ENCODE results near the gene ARRB1.
"Not testable (repeated sequence)": the region's sequence is repeated elsewhere in the genome, so short reads cannot be mapped to it uniquely, and the experiment has no call there.

ARRB1 gene

DNA sequence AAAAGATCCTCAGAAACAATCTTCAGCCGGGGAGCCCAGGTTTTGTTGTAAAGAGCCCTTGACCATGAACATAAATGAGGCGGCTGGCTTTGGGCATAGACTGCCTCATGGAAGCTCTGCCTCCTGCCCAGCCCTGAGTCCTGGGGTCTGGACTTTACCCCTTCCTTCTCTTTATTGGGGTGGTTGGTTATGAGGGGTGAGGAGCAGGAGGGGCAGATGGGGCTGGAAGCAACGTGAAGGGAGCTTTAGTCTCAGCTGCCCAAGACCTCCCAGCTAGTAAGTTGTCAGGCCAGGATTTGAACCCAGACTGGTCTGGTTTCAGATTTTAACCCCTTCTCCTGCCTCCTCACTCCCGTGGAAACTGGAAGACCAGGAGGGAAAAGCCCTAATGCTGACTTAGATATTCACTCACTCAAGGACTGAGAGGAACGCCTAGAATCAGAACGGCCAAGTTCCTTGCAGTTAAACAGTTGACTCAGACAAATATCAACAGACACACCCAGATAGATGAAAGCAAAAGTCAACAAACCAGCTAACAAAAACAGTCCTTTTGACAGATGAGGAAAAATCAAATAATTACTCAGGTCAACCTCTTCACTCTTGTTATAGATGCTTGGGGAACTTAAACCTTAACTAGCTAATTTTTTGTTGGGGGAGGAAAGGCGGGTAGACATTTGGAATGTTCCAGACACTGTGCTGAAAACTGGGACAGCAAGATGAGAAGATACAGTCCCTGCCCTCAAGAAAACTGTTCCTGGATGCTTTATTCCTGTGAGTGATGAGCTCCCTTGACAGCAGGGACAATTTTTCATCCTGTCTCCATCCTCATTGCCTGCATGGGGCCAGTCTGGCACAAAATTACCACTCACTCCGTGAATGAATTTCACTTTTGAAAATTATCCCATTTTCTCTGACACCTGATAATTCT, 20.8 kb upstream of the ARRB1 start:
- no peak for FAIRE-seq

DNA sequence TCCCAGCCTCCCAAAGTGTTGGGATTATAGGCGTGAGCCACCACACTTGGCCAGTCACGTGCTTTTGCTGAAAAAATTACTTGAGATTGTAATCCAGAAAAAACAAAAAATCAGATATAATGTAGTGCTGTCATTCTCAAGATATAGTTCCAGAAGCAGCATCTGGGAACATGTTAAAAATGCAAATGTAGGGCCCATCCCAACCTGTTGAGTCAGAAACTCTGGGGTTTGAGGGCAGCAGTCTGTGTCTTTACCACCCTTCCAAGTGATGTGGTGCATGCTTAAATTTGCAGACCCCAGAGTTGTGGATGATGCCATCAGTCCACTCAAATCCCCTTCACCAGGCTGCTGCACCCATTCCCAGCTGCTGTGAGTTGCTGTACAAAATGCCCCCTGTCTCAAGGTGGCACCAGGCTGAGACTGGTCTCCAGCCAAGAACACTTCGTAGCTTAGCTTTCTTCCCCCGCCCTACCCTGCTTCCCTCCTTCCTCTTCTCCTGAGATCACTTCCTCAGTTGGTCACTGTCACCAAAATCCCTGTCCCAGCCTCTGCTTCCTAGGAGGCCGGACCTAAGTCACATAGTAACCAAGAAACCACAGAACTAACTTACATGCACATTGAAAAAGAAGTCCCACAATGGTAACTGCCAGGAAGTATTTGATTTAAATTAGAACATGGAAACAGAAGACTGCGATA, 18.2 kb upstream of the ARRB1 start:
- no peak for FAIRE-seq

GRCh38 chr11:75366826-75367225, 15.4 kb upstream of the ARRB1 start:
- not testable (repeated sequence) for FAIRE-seq

DNA sequence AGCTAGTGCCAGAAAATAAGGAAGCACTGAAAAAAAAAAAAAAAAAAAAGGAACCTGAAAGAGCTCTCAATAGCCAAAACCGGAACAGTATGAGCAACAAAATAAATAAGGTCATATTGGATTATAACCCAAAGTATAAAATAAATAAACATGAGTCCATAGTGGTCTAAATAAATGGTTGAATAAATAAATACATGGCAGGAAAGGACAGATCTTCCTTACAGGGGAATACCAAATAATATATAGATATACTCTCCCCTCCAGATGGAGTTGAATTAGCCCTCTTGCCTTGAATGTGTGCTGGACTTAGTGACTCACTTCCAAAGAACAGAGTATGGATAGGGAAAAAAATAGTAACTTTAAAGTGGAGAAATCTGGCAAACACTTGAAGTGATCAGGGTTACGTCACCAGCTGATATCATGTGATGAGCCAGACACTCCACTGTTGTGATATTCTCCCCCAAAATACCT, 14.3 kb upstream of the ARRB1 start:
- no peak for FAIRE-seq

- not testable (repeated sequence) for FAIRE-seq
These were observed 10.8 kb upstream of the ARRB1 start for GRCh38 chr11:75362285-75362684.

- FAIRE-seq: no peak
These were observed 5.2 kb upstream of the ARRB1 start for GRCh38 chr11:75356613-75357012.

DNA sequence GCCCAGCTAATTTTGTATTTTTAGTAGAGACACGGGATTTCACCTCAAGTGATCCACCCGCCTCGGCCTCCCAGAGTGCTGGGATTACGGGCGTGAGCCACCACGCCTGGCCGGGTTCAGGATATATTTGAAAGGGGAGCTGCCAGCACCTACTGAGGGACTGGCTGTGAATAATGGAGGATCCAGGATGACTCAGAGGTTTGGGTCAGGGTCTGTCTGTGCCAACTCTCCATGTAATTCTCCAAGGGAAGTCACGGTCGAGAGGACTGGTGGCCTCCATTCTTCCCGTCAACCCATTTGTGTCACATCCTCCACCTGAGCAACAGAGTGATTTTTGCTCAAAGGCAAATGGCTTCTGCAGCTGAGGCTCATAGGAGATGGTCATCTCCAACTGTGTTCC, 3.6 kb upstream of the ARRB1 start:
- no peak for FAIRE-seq

DNA sequence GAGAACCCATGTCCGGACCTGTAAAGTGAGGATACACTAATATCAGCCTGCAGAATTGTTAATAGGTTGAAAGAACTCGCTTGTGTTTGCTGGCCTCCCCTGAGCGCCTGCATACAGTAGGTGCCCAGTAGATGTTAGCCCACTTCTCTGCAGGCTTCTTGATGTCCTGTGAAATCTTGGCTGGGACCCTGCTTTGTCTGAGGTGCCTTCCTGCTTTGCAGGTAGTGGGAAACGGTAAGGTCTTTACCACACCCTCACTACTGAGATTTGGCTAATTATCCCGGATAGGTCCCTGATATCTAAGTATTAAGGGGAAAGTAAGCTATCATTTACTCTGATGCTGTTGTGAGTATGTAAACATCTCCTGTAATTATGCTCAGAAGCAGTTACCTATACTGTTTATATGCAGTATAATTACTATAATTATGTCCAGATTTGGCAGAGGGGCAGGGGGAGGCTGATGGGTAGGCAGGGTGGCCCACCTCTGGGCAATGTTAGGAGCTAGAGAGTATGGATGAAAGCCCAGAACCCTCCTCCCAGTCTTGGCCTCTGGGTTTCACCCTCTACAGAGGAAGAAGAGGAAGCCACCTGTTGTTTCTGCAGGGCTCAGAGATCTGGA, 1.2 kb upstream of the ARRB1 start:
- no peak for FAIRE-seq

GRCh38 chr11:75351791-75352587, 528 bp upstream of the ARRB1 start:
- FAIRE-seq: no peak

DNA sequence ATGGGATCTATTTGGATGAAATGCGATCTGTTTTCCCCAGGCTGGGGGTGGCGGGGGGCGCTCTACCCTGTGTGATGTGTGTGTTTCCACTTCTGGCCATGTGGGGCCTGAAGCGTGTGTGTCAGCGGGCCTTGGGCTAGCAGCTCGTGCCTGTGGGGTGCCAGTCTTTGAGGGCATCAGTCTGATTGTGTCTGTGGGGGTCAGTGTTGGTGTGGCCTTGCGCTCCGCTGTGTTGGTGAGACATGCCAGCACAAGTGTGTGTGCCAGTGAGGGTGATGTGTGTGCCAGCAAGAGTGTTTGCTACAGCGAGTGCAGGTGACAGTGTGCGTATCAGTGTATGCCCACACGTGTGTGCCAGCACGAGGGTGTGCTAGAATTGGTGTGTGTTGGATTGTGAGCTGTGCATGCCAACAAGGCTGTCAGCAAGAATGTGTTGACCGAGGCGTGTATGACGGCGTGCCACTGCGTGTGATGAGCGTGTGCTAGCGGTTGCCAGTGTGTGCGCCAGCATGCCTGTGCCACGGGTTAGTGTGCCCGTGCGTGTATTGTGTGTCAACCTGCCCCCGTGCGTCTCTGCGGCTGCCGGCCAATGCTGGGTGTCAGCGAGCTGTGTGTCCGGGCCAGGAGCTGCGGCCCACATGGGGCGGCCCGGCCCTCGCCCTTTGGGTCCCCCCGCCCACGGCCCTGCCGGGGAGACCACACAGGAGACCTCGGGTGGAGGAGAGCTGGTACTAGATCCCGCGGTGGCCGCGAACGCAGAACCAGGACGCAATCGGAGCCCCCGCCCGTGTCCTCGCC, 519 bp downstream of the ARRB1 start:
- FAIRE-seq: no peak

DNA sequence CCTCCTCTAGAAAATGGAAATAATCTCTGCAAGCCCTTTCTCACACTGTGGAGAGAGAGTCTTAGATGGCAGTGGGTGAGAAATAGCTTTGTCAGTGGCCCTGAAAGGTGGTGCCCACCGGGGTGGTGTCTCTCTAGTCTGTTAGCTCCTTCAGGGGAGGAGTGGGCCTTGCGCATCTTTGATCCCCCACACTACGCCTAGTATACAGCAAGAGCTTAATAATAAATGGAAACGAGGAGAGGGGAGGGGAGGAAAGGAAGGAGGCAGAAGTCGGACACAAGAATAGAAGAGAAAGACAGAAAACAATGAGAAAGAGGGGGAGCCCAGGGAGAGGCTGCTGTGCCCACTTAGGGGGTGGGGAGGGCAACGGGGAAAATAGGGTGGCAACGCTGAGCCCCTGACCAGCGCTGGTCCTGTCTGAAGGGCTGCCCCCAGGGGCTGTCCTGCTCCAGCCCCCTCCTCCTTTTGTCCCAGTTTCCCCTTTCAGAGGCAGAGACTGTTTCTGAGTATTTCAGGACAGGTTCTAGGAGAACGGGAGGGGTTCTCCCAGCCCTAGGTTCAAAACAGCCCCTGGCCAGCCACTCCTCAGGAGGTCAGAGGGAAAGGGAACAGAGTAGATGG, 1.2 kb downstream of the ARRB1 start:
- no peak for FAIRE-seq

GRCh38 chr11:75349521-75350116, 1.8 kb downstream of the ARRB1 start:
- FAIRE-seq: no peak

GRCh38 chr11:75347781-75348566, 3.5 kb downstream of the ARRB1 start:
- FAIRE-seq: no peak

DNA sequence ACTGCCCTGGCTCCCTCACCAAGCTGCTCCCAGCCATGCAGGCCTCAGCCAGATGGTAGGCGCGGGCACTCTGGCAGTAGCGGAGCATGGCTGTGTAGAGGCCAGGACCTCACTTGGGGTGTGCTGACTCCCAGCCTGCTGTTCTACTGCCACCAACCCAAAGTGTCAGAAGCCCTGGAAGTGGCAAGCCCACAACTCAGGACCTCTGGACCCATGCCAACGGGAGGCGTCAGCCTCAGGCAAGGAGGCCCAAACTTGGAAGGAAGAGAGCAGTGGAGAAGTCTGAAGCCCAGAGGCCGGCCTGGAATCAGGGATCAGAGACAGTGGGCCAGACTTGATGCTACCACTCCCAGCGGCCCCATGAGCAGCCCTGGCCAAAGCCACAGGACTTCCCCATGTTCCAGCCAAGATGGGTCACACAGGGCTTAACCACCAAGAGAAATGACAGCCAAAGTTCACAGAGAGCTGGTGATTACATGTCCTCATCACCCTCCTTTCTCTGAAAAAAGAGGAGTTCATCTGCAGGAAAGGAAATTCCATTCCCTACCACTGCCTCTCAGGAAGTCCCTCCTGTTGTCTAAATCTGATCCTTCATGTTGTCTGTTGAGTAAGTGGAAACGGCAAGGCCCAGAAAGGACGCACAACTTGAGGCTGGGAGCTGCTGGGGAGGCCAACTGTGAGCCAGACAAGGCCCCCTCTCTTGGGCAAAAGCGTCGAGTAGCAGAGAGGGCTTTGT, 4.4 kb downstream of the ARRB1 start:
- no peak for FAIRE-seq

GRCh38 chr11:75346296-75346695, 5.2 kb downstream of the ARRB1 start:
- no peak for FAIRE-seq

GRCh38 chr11:75345455-75346160, 5.9 kb downstream of the ARRB1 start:
- FAIRE-seq: no peak

DNA sequence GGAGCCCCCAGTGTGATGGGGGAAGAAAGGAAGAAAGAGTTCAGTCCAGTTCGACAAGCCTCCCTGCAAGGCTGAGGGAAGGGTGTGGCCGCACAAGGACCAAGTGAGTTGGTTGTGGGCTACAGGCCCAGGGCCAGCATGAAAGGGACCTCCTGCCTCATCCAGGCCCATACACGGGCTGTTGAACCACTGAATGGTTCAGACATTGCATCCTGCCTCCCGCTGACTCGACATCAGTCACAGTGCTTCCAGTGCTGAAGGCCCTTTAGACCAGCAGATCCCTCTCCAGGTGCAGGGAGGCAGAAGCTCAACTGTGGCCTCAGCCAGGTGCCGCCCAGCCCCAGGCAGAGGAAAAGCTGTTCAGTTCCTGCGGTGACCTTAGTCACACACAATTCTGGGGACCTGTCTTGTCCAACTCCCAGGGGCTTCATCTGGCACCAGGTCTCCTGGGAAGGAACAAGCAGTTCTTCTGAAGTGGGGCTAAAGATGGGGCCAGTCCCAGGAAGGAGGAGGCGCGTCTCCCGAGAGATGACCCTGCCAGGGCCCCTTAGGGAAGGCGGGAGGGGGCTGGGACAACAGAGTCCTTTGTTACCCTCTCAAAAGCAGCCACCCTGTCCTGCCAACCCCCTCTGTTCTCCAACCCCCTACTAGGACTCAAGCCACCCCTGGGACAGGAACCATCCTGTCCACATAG, 6.6 kb downstream of the ARRB1 start:
- no peak for FAIRE-seq

GRCh38 chr11:75344186-75344585, 7.3 kb downstream of the ARRB1 start:
- FAIRE-seq: no peak

All from G401.6 (cell line).